H1 (cell line): Measurements from ENCODE around the gene SIX5. TPM values are rescaled to one million over a fixed set of nuclear protein-coding genes. Genes with fewer than 3 reads are reported as not detected.

Source experiments
- CTCF ChIA-PET: fragments of 300-600 bp; sonication (Branson Sonifier 250); formaldehyde crosslinking; loops from one replicate; lab custom pipeline; 2021; ENCODE audit not compliant: partially characterized antibody; lab: Charles Lee
- POLR2A ChIA-PET: fragments of 300-600 bp; sonication (Branson Sonifier 250); formaldehyde crosslinking; loops from one replicate; lab custom pipeline; 2021; ENCODE audit warnings: inconsistent platforms; ENCODE audit not compliant: partially characterized antibody; lab: Charles Lee
- DNase-seq, 2 experiments: peaks; one replicate each; pipeline versions ENCODE4 v3.0.0 to v3.0.0-alpha.2; 2010 to 2022; ENCODE audit warnings: low spot score in 2 of 2, low read depth in 1 of 2, mixed read lengths in 1 of 2
- FAIRE-seq: peaks from 2 replicates; lab custom pipeline; 2011; peaks lifted over from hg19 to GRCh38; lab: Jason Lieb, UNC
- H2AFZ ChIP-seq: 2 replicates; pipeline ENCODE4 v1.8.1; 2012; ENCODE audit warnings: low read length, inconsistent platforms
- H2AK5ac ChIP-seq: 2 replicates; pipeline ENCODE4 v1.6.1; 2013; ENCODE audit warnings: low read depth, low read length
- H2BK120ac ChIP-seq: replicated peaks from 2 replicates; pipeline ENCODE3; 2013; ENCODE audit warnings: low read depth, low read length, inconsistent platforms
- H2BK12ac ChIP-seq: 2 replicates; pipeline ENCODE4 v1.6.1; 2013; ENCODE audit warnings: low read depth, low read length
- H2BK15ac ChIP-seq: 2 replicates; pipeline ENCODE4 v1.6.1; 2013; ENCODE audit warnings: low read length
- H2BK20ac ChIP-seq: 2 replicates; pipeline ENCODE4 v1.6.1; 2013; ENCODE audit warnings: low read length
- H2BK5ac ChIP-seq: 2 replicates; pipeline ENCODE4 v1.6.1; 2013; ENCODE audit warnings: low read depth, low read length
- H3K14ac ChIP-seq: 2 replicates; pipeline ENCODE4 v1.6.1; 2013; ENCODE audit warnings: inconsistent platforms; ENCODE audit not compliant: insufficient read length
- H3K18ac ChIP-seq: 2 replicates; pipeline ENCODE4 v1.6.1; 2013; ENCODE audit warnings: low read length; ENCODE audit errors: extremely low read depth
- H3K23ac ChIP-seq: 2 replicates; pipeline ENCODE4 v1.6.1; 2013; ENCODE audit warnings: inconsistent platforms; ENCODE audit not compliant: insufficient read length
- H3K23me2 ChIP-seq: 2 replicates; pipeline ENCODE4 v1.6.1; 2013; ENCODE audit warnings: low read depth, low read length
- H3K27ac ChIP-seq: 2 replicates; pipeline ENCODE4 v1.6.1; 2011; ENCODE audit warnings: low read depth, low read length, inconsistent platforms
- H3K27me3 ChIP-seq, 4 experiments: replicated peaks in 1 of 4; 1 replicate in 1 of 4; 2 replicates in 3 of 4; pipeline versions ENCODE4 v1.6.1 to v1.8.1; 2011 to 2013; ENCODE audit warnings: low read length in 3 of 4, mild to moderate bottlenecking in 3 of 4, inconsistent platforms in 2 of 4, mixed read lengths in 2 of 4, moderate library complexity in 1 of 4; ENCODE audit not compliant: control insufficient read depth in 3 of 4, insufficient read depth in 3 of 4; ENCODE audit errors: extremely low read depth in 1 of 4
- H3K36me3 ChIP-seq, 4 experiments: 2 replicates each; pipeline versions ENCODE4 v1.6.1 to v1.8.1; 2011 to 2013; ENCODE audit warnings: mild to moderate bottlenecking in 4 of 4, low read length in 3 of 4, moderate library complexity in 2 of 4, control low read depth in 1 of 4, inconsistent platforms in 1 of 4; ENCODE audit not compliant: insufficient read depth in 4 of 4, control insufficient read depth in 2 of 4
- H3K4ac ChIP-seq: replicated peaks from 2 replicates; pipeline ENCODE3; 2013; ENCODE audit warnings: low read length, low read depth, mixed read lengths, inconsistent platforms; ENCODE audit not compliant: insufficient read length
- H3K4me1 ChIP-seq, 4 experiments: replicated peaks in 1 of 4; 1 replicate in 1 of 4; 2 replicates in 3 of 4; pipeline versions ENCODE4 v1.6.1 to v1.8.1; 2011 to 2013; ENCODE audit warnings: low read length in 3 of 4, inconsistent platforms in 2 of 4, mixed read lengths in 1 of 4; ENCODE audit not compliant: insufficient read depth in 4 of 4, control insufficient read depth in 3 of 4
- H3K4me2 ChIP-seq, 2 experiments: 2 replicates each; pipeline versions ENCODE4 v1.6.1 to v1.8.1; 2011 to 2013; ENCODE audit warnings: low read depth in 2 of 2, low read length in 2 of 2, control low read depth in 1 of 2, inconsistent platforms in 1 of 2, mild to moderate bottlenecking in 1 of 2; ENCODE audit not compliant: insufficient read depth in 1 of 2
- H3K4me3 ChIP-seq, 4 experiments: fragments of 200-600, 300-600 bp in 1 of 4; sonication (generic), shearing (Covaris generic), sonication (Bioruptor Twin) in 1 of 4; 2 replicates each; pipeline versions ENCODE4 v1.5.1 to v1.8.1; 2011 to 2016; ENCODE audit warnings: low read length in 4 of 4, low read depth in 3 of 4, control low read depth in 2 of 4, inconsistent platforms in 2 of 4, mild to moderate bottlenecking in 2 of 4, mixed read lengths in 1 of 4, moderate library complexity in 1 of 4; ENCODE audit not compliant: insufficient read depth in 2 of 4; ENCODE audit errors: extremely low read depth in 1 of 4
- H3K56ac ChIP-seq: replicated peaks from 2 replicates; pipeline ENCODE3; 2013; ENCODE audit warnings: low read depth, mild to moderate bottlenecking, mixed read lengths, low read length, inconsistent platforms; ENCODE audit not compliant: insufficient read length
- H3K79me1 ChIP-seq: 2 replicates; pipeline ENCODE4 v1.6.1; 2013; ENCODE audit warnings: low read depth, low read length, control low read depth
- H3K79me2 ChIP-seq, 2 experiments: 2 replicates each; pipeline versions ENCODE4 v1.6.1 to v1.8.1; 2012 to 2013; ENCODE audit warnings: low read length in 2 of 2, mild to moderate bottlenecking in 2 of 2, inconsistent platforms in 1 of 2; ENCODE audit not compliant: insufficient read depth in 2 of 2, control insufficient read depth in 1 of 2
- H3K9ac ChIP-seq, 4 experiments: replicated peaks in 1 of 4; 1 replicate in 1 of 4; 2 replicates in 3 of 4; pipeline versions ENCODE4 v1.6.1 to v1.8.1; 2011 to 2013; ENCODE audit warnings: low read depth in 3 of 4, low read length in 3 of 4, control low read depth in 2 of 4, mild to moderate bottlenecking in 2 of 4, moderate library complexity in 2 of 4, inconsistent platforms in 1 of 4; ENCODE audit errors: extremely low read depth in 1 of 4
- H3K9me3 ChIP-seq, 2 experiments: 2 replicates each; pipeline versions ENCODE4 v1.6.1 to v1.8.1; 2012 to 2013; ENCODE audit warnings: mild to moderate bottlenecking in 2 of 2, moderate library complexity in 2 of 2, control low read depth in 1 of 2, inconsistent platforms in 1 of 2, low read depth in 1 of 2, low read length in 1 of 2, mixed read lengths in 1 of 2; ENCODE audit not compliant: insufficient read depth in 2 of 2
- H4K20me1 ChIP-seq, 2 experiments: replicated peaks in 1 of 2; 2 replicates each; pipeline versions ENCODE3 to v1.8.1; 2011 to 2013; ENCODE audit warnings: inconsistent platforms in 2 of 2, low read length in 2 of 2, mild to moderate bottlenecking in 1 of 2; ENCODE audit not compliant: insufficient read depth in 2 of 2, control insufficient read depth in 1 of 2
- H4K5ac ChIP-seq: 2 replicates; pipeline ENCODE4 v1.6.1; 2013; ENCODE audit warnings: low read length, low read depth, mixed read lengths, inconsistent platforms; ENCODE audit not compliant: insufficient read length
- H4K8ac ChIP-seq: 2 replicates; pipeline ENCODE4 v1.8.0; 2013; ENCODE audit warnings: mild to moderate bottlenecking, moderate library complexity, low read length, inconsistent platforms; ENCODE audit not compliant: insufficient read depth; ENCODE audit errors: extremely low read depth
- H4K91ac ChIP-seq: replicated peaks from 2 replicates; pipeline ENCODE3; 2013; ENCODE audit warnings: low read length, mixed read lengths, inconsistent platforms; ENCODE audit not compliant: insufficient read length
- GABPA ChIP-seq: IDR thresholded peaks from 2 replicates; pipeline ENCODE4 v1.6.1; 2011; ENCODE audit warnings: mild to moderate bottlenecking, low read length, moderate library complexity, borderline replicate concordance; ENCODE audit not compliant: insufficient read depth
- JUND ChIP-seq: IDR thresholded peaks from 2 replicates; pipeline ENCODE4 v1.6.1; 2011; ENCODE audit warnings: mild to moderate bottlenecking, improper control_type of control experiment, low read length
- NRF1 ChIP-seq: IDR thresholded peaks from 2 replicates; pipeline ENCODE4 v1.6.1; 2011; ENCODE audit warnings: mild to moderate bottlenecking, low read depth, low read length, improper control_type of control experiment
- RNF2 ChIP-seq: fragments of 200-900, 300-1000 bp; sonication (generic); IDR thresholded peaks from 2 replicates; pipeline ENCODE4 v1.7.1; 2016; ENCODE audit warnings: borderline replicate concordance, low read depth, mild to moderate bottlenecking, antibody characterized with exemption, low read length; ENCODE audit not compliant: poor library complexity, severe bottlenecking; ENCODE audit errors: missing control alignments
- SP2 ChIP-seq: IDR thresholded peaks from 2 replicates; pipeline ENCODE4 v1.6.1; 2012; ENCODE audit warnings: mild to moderate bottlenecking, low read length, inconsistent platforms
- SP4 ChIP-seq: IDR thresholded peaks from 2 replicates; pipeline ENCODE4 v1.6.1; 2012; ENCODE audit warnings: low read length, inconsistent platforms
- YY1 ChIP-seq: IDR thresholded peaks from 2 replicates; pipeline ENCODE4 v1.6.1; 2011; ENCODE audit warnings: low read depth, mild to moderate bottlenecking, low read length
- WGBS, 2 experiments: shearing (Covaris generic) in 1 of 2; methylation state at CpG; one replicate each; pipeline versions ENCODE4 v1.1.6 to v1.1.7; 2013 to 2015; ENCODE audit warnings: low lambda C conversion rate in 2 of 2, mixed read lengths in 2 of 2, inconsistent platforms in 1 of 2, low coverage in 1 of 2, missing lambda C conversion rate in 1 of 2; ENCODE audit not compliant: insufficient replicate concordance in 2 of 2, insufficient coverage in 1 of 2, insufficient read length in 1 of 2; ENCODE audit errors: extremely low coverage in 1 of 2, missing lambda C conversion rate in 1 of 2; 5-methylcytosine and 5-hydroxymethylcytosine counted together
- polyA plus RNA-seq, 7 experiments: library from polyadenylated mRNA; depleted of rRNA in 3 of 7; stranded (reverse) in 5 of 7; unstranded in 2 of 7; fragments of >200 nt in 5 of 7; fragments of 200-250 nt in 2 of 7; gene quantifications; 1 replicate in 5 of 7; 2 replicates in 1 of 7; 4 replicates in 1 of 7; pipeline versions ENCODE4 v1.2.1 to v1.2.3, GENCODE V29; 2011 to 2013; ENCODE audit warnings: missing spikeins in 2 of 7, mixed read lengths in 2 of 7
- total RNA-seq: library from RNA; stranded (reverse); fragmentation: NEBNext Ultra II Directional; extraction: Animal tissue kit (Norgen Biotek cat#: 25700); gene quantifications from 2 replicates; pipeline ENCODE4 v1.2.1, GENCODE V29; 2021

Gene SIX5
- total and polyA plus RNA-seq, 2 of the 8 experiments (the other 6 are each of a cell fraction or from before 2014, with no cell fraction given): 20.9 to 24.2 TPM

- Histone ChIP-seq H2BK20ac (no peak overlapping the region), H4K5ac (peak overlapping the region; percentile 15), H3K18ac (peak overlapping the region; percentile 22; the same call in 1 of the 2 replicates), H4K8ac (no peak overlapping the region), H2BK5ac (no peak overlapping the region), H3K27me3 (peaks cover 0 to 2% (median 1%) of the 10 kb centered on the region in 4 experiments; a peak in 1 of 7 replicates), H3K36me3 (no peaks in the 10 kb centered on the region), H3K14ac (no peak overlapping the region), H3K23me2 (peaks cover 8% of the 10 kb centered on the region; the same call in 1 of the 2 replicates), H3K4me2 (no peak overlapping the region), H2AFZ (no peak overlapping the region), H3K23ac (no peak overlapping the region), H3K27ac (no peak overlapping the region), H3K56ac (no peak overlapping the region), H4K91ac (no peak overlapping the region), H3K9me3 (no peaks in the 10 kb centered on the region), H4K20me1 (peaks cover 0 to 3% of the 10 kb centered on the region in 2 experiments), H2BK120ac (no peak overlapping the region), H2AK5ac (no peak overlapping the region), H2BK12ac (peak overlapping the region; percentile 45; the same call in 1 of the 2 replicates), H3K79me2 (no peaks in the 10 kb centered on the region), H3K4me1 (peaks cover 7 to 37% (median 26%) of the 10 kb centered on the region in 4 experiments)
- ChIA-PET POLR2A (interaction anchor here (0.9 to 16.2 kb wide), 8 partner anchors 9 to 58 kb away, joined by 3 to 284 read pairs (median 4); partner anchors contain the start of genes DMWD, FBXO46 and MEIOSIN), CTCF (interaction anchor here (0.7 to 3.2 kb wide), 5 partner anchors 8 to 114 kb away, joined by 3 to 14 read pairs (median 3); no protein-coding TSS in a partner anchor)
- DNase-seq (no peak), FAIRE-seq (no peak)
- WGBS, 2 experiments: 92% methylated on average over 14 of the region's 15 CpGs; no CpG with 5 or more reads in 1 of the 2 experiments
- no peak for TF ChIP-seq NRF1
- no peak for TF ChIP-seq RNF2
- no peak for TF ChIP-seq JUND
- no peak for TF ChIP-seq GABPA
- no peak for TF ChIP-seq SP4
- TF ChIP-seq SP2: no peak
- no peak for TF ChIP-seq YY1
- TF ChIP-seq, all 59 proteins: peak for 0
- Histone ChIP-seq H3K9ac (no peak overlapping the region), H3K4me3 (no peak overlapping the region), H2BK15ac (peak overlapping the region; percentile 74; the same call in 1 of the 2 replicates), H3K4ac (no peak overlapping the region), H3K79me1 (no peaks in the 10 kb centered on the region)
Observed at GRCh38 chr19:45762870-45763631, 6.0 kb downstream of the SIX5 start.
